HG02571 (cell line): ENCODE data around the gene S100A4.

Experiments used
- ATAC-seq: cut with Tn5 transposase; IDR thresholded peaks from one replicate; pipeline ENCODE4 v1.9.1; 2021; ENCODE audit warnings: mild to moderate bottlenecking, moderate library complexity; ENCODE audit not compliant: unreplicated experiment

The S100A4 gene

GRCh38 chr1:153513023-153513422 lies 32.6 kb downstream of the S100A4 start:
- ATAC-seq = no peak

GRCh38 chr1:153510984-153511410 lies 34.6 kb downstream of the S100A4 start:
- ATAC-seq = no peak

GRCh38 chr1:153509729-153510354 lies 35.8 kb downstream of the S100A4 start:
- no peak for ATAC-seq

- ATAC-seq = no peak
Measured at GRCh38 chr1:153509036-153509435, 36.6 kb downstream of the S100A4 start.

- ATAC-seq = no peak
Measured at GRCh38 chr1:153507926-153508583, 37.6 kb downstream of the S100A4 start.

GRCh38 chr1:153506831-153507413 lies 38.7 kb downstream of the S100A4 start:
- no peak for ATAC-seq

GRCh38 chr1:153506386-153506785 lies 39.2 kb downstream of the S100A4 start:
- no peak for ATAC-seq

GRCh38 chr1:153505576-153505975 lies 40.0 kb downstream of the S100A4 start:
- no peak for ATAC-seq

- ATAC-seq = no peak
Measured at GRCh38 chr1:153503766-153504165, 41.8 kb downstream of the S100A4 start.

GRCh38 chr1:153498746-153499145 lies 46.9 kb downstream of the S100A4 start:
- no peak for ATAC-seq

- no peak for ATAC-seq
Measured at GRCh38 chr1:153495536-153495935, 50.1 kb downstream of the S100A4 start.

- ATAC-seq = no peak
Measured at GRCh38 chr1:153494976-153495535, 50.5 kb downstream of the S100A4 start.
